HepG2 (cell line): ENCODE results near the gene POMGNT2. TPM values are rescaled to one million over a fixed set of nuclear protein-coding genes. Genes with fewer than 3 reads are reported as not detected.

ENCODE experiments used
- ATAC-seq: fragments of 200-7000 bp; cut with Tn5 transposase; 3 replicates; pipeline ENCODE4 v1.9.1; 2020; ENCODE audit warnings: mild to moderate bottlenecking, moderate library complexity
- Bru-seq: library from RNA; stranded (reverse); fragments of 400-500 nt; gene quantifications from one replicate; lab custom pipeline; 2021; lab: Mats Ljungman, UMichigan
- BruChase-seq, 2 experiments: library from RNA; stranded (reverse); fragments of 400-500 nt; gene quantifications; one replicate each; lab custom pipeline; 2021; lab: Mats Ljungman, UMichigan
- BruUV-seq: library from RNA; stranded (reverse); fragments of 400-500 nt; replicated peaks from 2 replicates; lab custom pipeline; 2021; lab: Mats Ljungman, UMichigan
- CTCF ChIA-PET: fragments of 300-600 bp; formaldehyde crosslinking; extraction: SDS; loops from one replicate; lab custom pipeline; 2021; ENCODE audit warnings: low total read pairs, inconsistent platforms, low intra/inter-chr PET ratio; lab: Yijun Ruan, JAX
- POLR2A ChIA-PET: fragments of 350-600 bp; sonication (Branson Sonifier 250); formaldehyde crosslinking; loops from one replicate; lab custom pipeline; 2020; ENCODE audit warnings: antibody characterized with exemption, inconsistent platforms; lab: Yijun Ruan, JAX
- DNase-seq: peaks from one replicate; pipeline ENCODE4 v3.0.0-alpha.2; 2015; ENCODE audit warnings: low spot score
- FAIRE-seq: peaks from 3 replicates; lab custom pipeline; 2011; peaks lifted over from hg19 to GRCh38; lab: Jason Lieb, UNC
- H2AFZ ChIP-seq: one replicate; pipeline ENCODE4 v1.6.1; 2011; ENCODE audit warnings: low read length, inconsistent platforms
- H3K27ac ChIP-seq: fragments of 300-600 bp; 3 replicates; pipeline ENCODE4 v1.8.0; 2011; ENCODE audit warnings: mixed run types, mild to moderate bottlenecking, mixed read lengths, low read length, inconsistent platforms; ENCODE audit not compliant: insufficient read depth; ENCODE audit errors: extremely low read length
- H3K27me3 ChIP-seq, 2 experiments: fragments of 200-600 bp in 1 of 2; 2 replicates in 1 of 2; 3 replicates in 1 of 2; pipeline versions ENCODE4 v1.6.0 to v1.8.0; 2011; ENCODE audit warnings: low read length in 2 of 2, mild to moderate bottlenecking in 2 of 2, moderate library complexity in 2 of 2, inconsistent platforms in 1 of 2; ENCODE audit not compliant: insufficient read depth in 2 of 2, control insufficient read depth in 1 of 2
- H3K36me3 ChIP-seq, 2 experiments: fragments of 200-600 bp in 1 of 2; replicated peaks in 1 of 2; 2 replicates in 1 of 2; 3 replicates in 1 of 2; pipeline versions ENCODE4 v1.5.1 to v1.8.0; 2011; ENCODE audit warnings: low read length in 2 of 2, inconsistent platforms in 1 of 2; ENCODE audit not compliant: insufficient read depth in 2 of 2, control insufficient read depth in 1 of 2
- H3K4me1 ChIP-seq: 2 replicates; pipeline ENCODE4 v1.5.1; 2012; ENCODE audit warnings: low read length, inconsistent platforms; ENCODE audit not compliant: insufficient read depth
- H3K4me2 ChIP-seq: 2 replicates; pipeline ENCODE4 v1.6.0; 2011; ENCODE audit warnings: low read depth, low read length, inconsistent platforms
- H3K4me3 ChIP-seq, 3 experiments: fragments of 200-600 bp in 1 of 3; sonication (generic), shearing (Covaris generic) in 1 of 3; replicated peaks in 1 of 3; 2 replicates each; pipeline ENCODE4 v1.5.1; 2011 to 2016; ENCODE audit warnings: low read length in 3 of 3, inconsistent platforms in 2 of 3, low read depth in 2 of 3, mild to moderate bottlenecking in 2 of 3, control low read depth in 1 of 3, mixed read lengths in 1 of 3; ENCODE audit not compliant: insufficient read depth in 1 of 3
- H3K79me2 ChIP-seq: one replicate; pipeline ENCODE4 v1.6.1; 2011; ENCODE audit warnings: low read length, inconsistent platforms; ENCODE audit not compliant: insufficient read depth
- H3K9ac ChIP-seq: 2 replicates; pipeline ENCODE4 v1.6.0; 2011; ENCODE audit warnings: mild to moderate bottlenecking, low read depth, low read length, inconsistent platforms; ENCODE audit not compliant: insufficient read depth
- H3K9me3 ChIP-seq: 2 replicates; pipeline ENCODE4 v1.5.1; 2012; ENCODE audit warnings: mild to moderate bottlenecking, low read length
- H4K20me1 ChIP-seq: 2 replicates; pipeline ENCODE4 v1.6.0; 2011; ENCODE audit warnings: inconsistent platforms, mild to moderate bottlenecking, low read length, moderate library complexity; ENCODE audit not compliant: insufficient read depth
- ATF4 ChIP-seq, 2 experiments: fragments of 450-650 bp in 1 of 2; sonication (generic) in 1 of 2; formaldehyde crosslinking; IDR thresholded peaks; 2 replicates each; pipeline versions ENCODE4 v1.5.0 to v1.8.0; 2020 to 2022; ENCODE audit warnings: mild to moderate bottlenecking in 1 of 2, missing genetic modification reagents in 1 of 2
- CTCF ChIP-seq: sonication (generic); formaldehyde crosslinking; IDR thresholded peaks from 2 replicates; pipeline ENCODE4 v1.5.0; 2020; ENCODE audit warnings: mild to moderate bottlenecking, missing genetic modification reagents, moderate library complexity
- ESRRA ChIP-seq: sonication (generic); formaldehyde crosslinking; IDR thresholded peaks from 2 replicates; pipeline ENCODE4 v1.5.1; 2020; ENCODE audit warnings: mild to moderate bottlenecking, low read depth, missing genetic modification reagents
- FOXK2 ChIP-seq: fragments of 450-650 bp; IDR thresholded peaks from 2 replicates; pipeline ENCODE4 v1.6.1; 2016
- SOX13 ChIP-seq, 3 experiments: fragments of 450-650 bp in 1 of 3; sonication (generic) in 1 of 3; formaldehyde crosslinking in 1 of 3; IDR thresholded peaks in 2 of 3; conservative IDR thresholded peaks in 1 of 3; 2 replicates each; pipeline versions ENCODE4 v1.5.0 to v1.6.1; 2016 to 2020; ENCODE audit warnings: antibody characterized with exemption in 1 of 3, mild to moderate bottlenecking in 1 of 3, missing compliant biosample characterization in 1 of 3, missing genetic modification reagents in 1 of 3, moderate library complexity in 1 of 3
- SUZ12 ChIP-seq: fragments of 150-350 bp; IDR thresholded peaks from 2 replicates; pipeline ENCODE4 v1.6.1; 2014; ENCODE audit warnings: low read depth, low read length
- THAP11 ChIP-seq: IDR thresholded peaks from 2 replicates; pipeline ENCODE4 v1.6.1; 2016; ENCODE audit warnings: missing biosample characterization, missing genetic modification reagents
- ZNF207 ChIP-seq: fragments of 450-650 bp; IDR thresholded peaks from 2 replicates; pipeline ENCODE4 v1.6.1; 2016; ENCODE audit warnings: antibody characterized with exemption, borderline replicate concordance
- ZNF24 ChIP-seq: fragments of 450-650 bp; IDR thresholded peaks from 2 replicates; pipeline ENCODE4 v1.6.1; 2017; ENCODE audit warnings: antibody characterized with exemption, mild to moderate bottlenecking
- ZNF331 ChIP-seq: sonication (generic); formaldehyde crosslinking; IDR thresholded peaks from 2 replicates; pipeline ENCODE4 v1.4.0; 2020; ENCODE audit warnings: missing genetic modification reagents
- WGBS: methylation state at CpG from one replicate; pipeline ENCODE4 v1.1.6; 2017; ENCODE audit warnings: low lambda C conversion rate; 5-methylcytosine and 5-hydroxymethylcytosine counted together
- in situ Hi-C: cut with HindIII; loops from 2 replicates; pipeline ENCODE4 v1.10.0; 2017; ENCODE audit warnings: low pct_unique_long_range_greater_than_20kb; ENCODE audit not compliant: extremely low pct_ligation_motif_present
- intact Hi-C: fragments of 100-400 bp; cut with micrococcal nuclease; formaldehyde crosslinking; loops from one replicate; pipeline ENCODE4 v1.10.0; 2022; ENCODE audit not compliant: unreplicated experiment
- long read RNA-seq, 2 experiments: library from RNA in 1 of 2; library from polyadenylated mRNA in 1 of 2; stranded (forward) in 1 of 2; unstranded in 1 of 2; transcript quantifications; one replicate each; pipeline ENCODE4 v2.0.0, GENCODE V29; 2019 to 2022
- polyA minus RNA-seq, 3 experiments: library from RNA; depleted of rRNA, polyadenylated mRNA; stranded (reverse); fragments of >200 nt; gene quantifications; 2 replicates each; pipeline ENCODE4 v1.2.3, GENCODE V29; 2011; ENCODE audit warnings: low replicate concordance in 1 of 3
- polyA plus RNA-seq, 8 experiments: library from polyadenylated mRNA; depleted of rRNA in 3 of 8; stranded (reverse) in 7 of 8; unstranded in 1 of 8; fragments of >200 nt; fragmentation: Illumina TruSeq in 4 of 8; extraction: Trizol in 4 of 8; gene quantifications; 2 replicates each; pipeline versions ENCODE4 v1.2.1 to v1.2.3, GENCODE V29; 2011 to 2016; ENCODE audit warnings: low read depth in 4 of 8, missing spikeins in 1 of 8, mixed read lengths in 1 of 8; ENCODE audit not compliant: insufficient read depth in 1 of 8
- total RNA-seq, 5 experiments: library from RNA; depleted of rRNA; stranded (reverse); fragments of >200 nt; fragmentation: Illumina TruSeq; extraction: Trizol; gene quantifications; 2 replicates each; pipeline ENCODE4 v1.2.3, GENCODE V29; 2016; ENCODE audit warnings: low read depth in 1 of 5
- TF ChIP-seq, protein P1 (sequence below): sonication (generic); formaldehyde crosslinking; IDR thresholded peaks from 2 replicates; pipeline ENCODE4 v1.5.0; 2020; ENCODE audit warnings: mild to moderate bottlenecking, missing genetic modification reagents, borderline replicate concordance

The POMGNT2 gene
- 9.9 and 12.4 TPM in 2 replicates for total RNA-seq (2016; rRNA removed; fragmentation: Illumina TruSeq; extraction: Trizol)
- 7.4 and 8.0 TPM in 2 replicates for total RNA-seq (2016; cell fraction: cytosol; rRNA removed; fragmentation: Illumina TruSeq; extraction: Trizol; ENCODE audit: low read depth)
- 9.0 and 12.9 TPM in 2 replicates for total RNA-seq (2016; cell fraction: insoluble cytoplasmic fraction; rRNA removed; fragmentation: Illumina TruSeq; extraction: Trizol)
- total RNA-seq (2016; cell fraction: membrane; rRNA removed; fragmentation: Illumina TruSeq; extraction: Trizol): 16.3 and 18.9 TPM in 2 replicates
- total RNA-seq (2016; cell fraction: nucleus; rRNA removed; fragmentation: Illumina TruSeq; extraction: Trizol): 6.7 and 8.1 TPM in 2 replicates
- polyA plus RNA-seq (2011; rRNA removed): 10.5 and 12.1 TPM in 2 replicates
- 9.6 and 13.2 TPM in 2 replicates for polyA plus RNA-seq (2011; cell fraction: cytosol; rRNA removed)
- 6.6 and 8.5 TPM in 2 replicates for polyA plus RNA-seq (2011; cell fraction: nucleus; rRNA removed)
- polyA plus RNA-seq (2012): 4.6 and 5.9 TPM in 2 replicates
- polyA plus RNA-seq (2016; cell fraction: cytosol; fragmentation: Illumina TruSeq; extraction: Trizol; ENCODE audit: low read depth): 8.9 and 9.9 TPM in 2 replicates
- 9.0 and 11.6 TPM in 2 replicates for polyA plus RNA-seq (2016; cell fraction: insoluble cytoplasmic fraction; fragmentation: Illumina TruSeq; extraction: Trizol; ENCODE audit: low read depth)
- 17.5 and 18.5 TPM in 2 replicates for polyA plus RNA-seq (2016; cell fraction: membrane; fragmentation: Illumina TruSeq; extraction: Trizol; ENCODE audit: low read depth)
- polyA plus RNA-seq (2016; cell fraction: nucleus; fragmentation: Illumina TruSeq; extraction: Trizol; ENCODE audit: insufficient read depth, low read depth): 13.6 and 15.1 TPM in 2 replicates
- polyA minus RNA-seq (2011; rRNA and poly(A)+ RNA removed; ENCODE audit: low replicate concordance): 13.6 and 22.5 TPM in 2 replicates
- polyA minus RNA-seq (2011; cell fraction: cytosol; rRNA and poly(A)+ RNA removed): 4.5 and 4.6 TPM in 2 replicates
- 2.3 and 2.6 TPM in 2 replicates for polyA minus RNA-seq (2011; cell fraction: nucleus; rRNA and poly(A)+ RNA removed)
- Bru-seq, nascent RNA: percentile 55 among the genes with signal in this experiment
- BruChase-seq, experiment 1, labeled RNA remaining after a 6-hour chase: percentile 45 among the genes with signal in this experiment
- percentile 42 among the genes with signal in this experiment for BruChase-seq, experiment 2, labeled RNA remaining after a 2-hour chase
- long read RNA-seq, experiment 1, transcript POMGNT2-201 (2 exons, 2,544 nt): major isoform, 6 of 8 reads
- long read RNA-seq, experiment 1, partial matches to known transcripts: 2 of 8 reads
- long read RNA-seq, experiment 1, other reads (novel, unspliced or antisense): 0 of 8 reads
- long read RNA-seq, experiment 2, transcript POMGNT2-201 (2 exons, 2,544 nt): major isoform, 22 of 38 reads
- long read RNA-seq, experiment 2, partial matches to known transcripts: 0 of 38 reads
- long read RNA-seq, experiment 2, other reads (novel, unspliced or antisense): 16 of 38 reads

GRCh38 chr3:43105596-43106292, at the start of gene POMGNT2:
POMGNT2 (minus strand) TSS chr3:43106079; CDS start chr3:43081431, 24,648 bp downstream.
- ATAC-seq: peak; percentile 98
- Histone ChIP-seq H3K79me2 (no peaks in the 10 kb centered on the region), H3K9ac (peak within 1 kb of the TSS; percentile 72), H4K20me1 (no peaks in the 10 kb centered on the region), H3K4me2 (peak within 1 kb of the TSS; percentile 92), H3K4me1 (peaks cover 22% of the 10 kb centered on the region), H3K9me3 (no peaks in the 10 kb centered on the region), H2AFZ (no peak within 1 kb of the TSS), H3K27ac (no peak within 1 kb of the TSS), H3K27me3 (peaks cover 0 to 3% of the 10 kb centered on the region in 2 experiments; a peak in 1 of 5 replicates), H3K4me3 (peak within 1 kb of the TSS; percentile 68 to 86 (median 83)), H3K36me3 (no peaks in the 10 kb centered on the region)
- DNase-seq: peak; percentile 73
- intact Hi-C loops (no loop called here), in situ Hi-C loops (no loop called here)
- 2% methylated on average over 34 of the region's 71 CpGs for WGBS
- ChIA-PET POLR2A (interaction anchor here (0.6 kb wide), 1 partner anchor 8 kb away, joined by 3 read pairs; no protein-coding TSS in a partner anchor), CTCF (no interaction called here)
- peak; percentile 69 for FAIRE-seq
- no TSS peak for BruUV-seq
- TF ChIP-seq, protein P1, sequence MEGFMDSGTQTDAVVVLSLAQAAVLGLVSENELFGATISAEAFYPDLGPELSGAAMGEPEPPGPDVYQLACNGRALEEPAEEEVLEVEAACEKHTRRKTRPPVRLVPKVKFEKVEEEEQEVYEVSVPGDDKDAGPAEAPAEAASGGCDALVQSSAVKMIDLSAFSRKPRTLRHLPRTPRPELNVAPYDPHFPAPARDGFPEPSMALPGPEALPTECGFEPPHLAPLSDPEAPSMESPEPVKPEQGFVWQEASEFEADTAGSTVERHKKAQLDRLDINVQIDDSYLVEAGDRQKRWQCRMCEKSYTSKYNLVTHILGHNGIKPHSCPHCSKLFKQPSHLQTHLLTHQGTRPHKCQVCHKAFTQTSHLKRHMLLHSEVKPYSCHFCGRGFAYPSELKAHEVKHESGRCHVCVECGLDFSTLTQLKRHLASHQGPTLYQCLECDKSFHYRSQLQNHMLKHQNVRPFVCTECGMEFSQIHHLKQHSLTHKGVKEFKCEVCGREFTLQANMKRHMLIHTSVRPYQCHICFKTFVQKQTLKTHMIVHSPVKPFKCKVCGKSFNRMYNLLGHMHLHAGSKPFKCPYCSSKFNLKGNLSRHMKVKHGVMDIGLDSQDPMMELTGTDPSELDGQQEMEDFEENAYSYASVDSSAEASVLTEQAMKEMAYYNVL: no peak
- no peak for TF ChIP-seq ATF4 (CRISPR knock-in tag; IDR thresholded peaks at IDR 0.05)
- peak; percentile 20; the same call in 1 of the 2 replicates for TF ChIP-seq ZNF24
- 0 out of 2 replicates have a peak, but pooled peaks have one; percentile 50 for TF ChIP-seq ESRRA (CRISPR knock-in tag)
- peak; percentile 12; the same call in 1 of the 2 replicates for TF ChIP-seq SOX13 (IDR thresholded peaks at IDR 0.05)
- TF ChIP-seq SOX13 (CRISPR knock-in tag; conservative IDR thresholded peaks at IDR 0.05 in 1 of 2, IDR thresholded peaks at IDR 0.05 in 1 of 2): peak in 1 of 2 experiments; percentile 15; a peak in 1 of 4 replicates
- peak; percentile 7; the same call in 1 of the 2 replicates for TF ChIP-seq CTCF (CRISPR knock-in tag)
- no peak for TF ChIP-seq ZNF207
- no peak for TF ChIP-seq FOXK2
- 0 out of 2 replicates have a peak, but pooled peaks have one; percentile 11 for TF ChIP-seq ZNF331 (CRISPR knock-in tag)
- peak; percentile 65; the same call in 1 of the 2 replicates for TF ChIP-seq SUZ12
- TF ChIP-seq THAP11: peak; percentile 98
